Dedifferentiated amniotic fluid mesenchymal stem cell (primary cell): ENCODE data around the gene ZMAT5.

Experiments
- DNase-seq: peaks from one replicate; pipeline ENCODE4 v3.0.0-alpha.2; 2016; ENCODE audit errors: extremely low spot score

ZMAT5 gene

GRCh38 chr22:29753808-29754657 is 12.8 kb downstream of the ZMAT5 start:
- no peak for DNase-seq

- DNase-seq: no peak
These were observed 15.1 kb downstream of the ZMAT5 start for GRCh38 chr22:29751669-29752068.

- DNase-seq: no peak
These were observed 16.0 kb downstream of the ZMAT5 start for GRCh38 chr22:29750559-29751538.

- DNase-seq: no peak
These were observed 16.8 kb downstream of the ZMAT5 start for GRCh38 chr22:29750029-29750428.

GRCh38 chr22:29748248-29748893 is 18.4 kb downstream of the ZMAT5 start:
- DNase-seq: no peak

- DNase-seq: no peak
These were observed 19.0 kb downstream of the ZMAT5 start for GRCh38 chr22:29747832-29748231.

- peak; percentile 67 for DNase-seq
These were observed 21.9 kb downstream of the ZMAT5 start for GRCh38 chr22:29744902-29745301.

- DNase-seq: no peak
These were observed 24.5 kb downstream of the ZMAT5 start for GRCh38 chr22:29742326-29742725.

- no peak for DNase-seq
These were observed 24.9 kb downstream of the ZMAT5 start for GRCh38 chr22:29741926-29742325.

GRCh38 chr22:29740216-29740615 is 26.6 kb downstream of the ZMAT5 start:
- DNase-seq: no peak

GRCh38 chr22:29739346-29739875 is 27.4 kb downstream of the ZMAT5 start:
- no peak for DNase-seq

- DNase-seq: no peak
These were observed 28.5 kb downstream of the ZMAT5 start for GRCh38 chr22:29738118-29738815.

GRCh38 chr22:29737251-29738117 is 29.3 kb downstream of the ZMAT5 start:
- no peak for DNase-seq

- DNase-seq: no peak
These were observed 31.4 kb downstream of the ZMAT5 start for GRCh38 chr22:29735416-29735815.

- DNase-seq: no peak
These were observed 32.0 kb downstream of the ZMAT5 start for GRCh38 chr22:29734838-29735237.

GRCh38 chr22:29734406-29734805 is 32.4 kb downstream of the ZMAT5 start:
- DNase-seq: no peak

- no peak for DNase-seq
These were observed 33.2 kb downstream of the ZMAT5 start for GRCh38 chr22:29733362-29734201.

- no peak for DNase-seq
These were observed 33.9 kb downstream of the ZMAT5 start for GRCh38 chr22:29732883-29733282.
